ENCODE data around the gene GRK4.
A peak's percentile ranks its signal among the peaks of the same experiment; 100 is the strongest.

The GRK4 gene

DNA sequence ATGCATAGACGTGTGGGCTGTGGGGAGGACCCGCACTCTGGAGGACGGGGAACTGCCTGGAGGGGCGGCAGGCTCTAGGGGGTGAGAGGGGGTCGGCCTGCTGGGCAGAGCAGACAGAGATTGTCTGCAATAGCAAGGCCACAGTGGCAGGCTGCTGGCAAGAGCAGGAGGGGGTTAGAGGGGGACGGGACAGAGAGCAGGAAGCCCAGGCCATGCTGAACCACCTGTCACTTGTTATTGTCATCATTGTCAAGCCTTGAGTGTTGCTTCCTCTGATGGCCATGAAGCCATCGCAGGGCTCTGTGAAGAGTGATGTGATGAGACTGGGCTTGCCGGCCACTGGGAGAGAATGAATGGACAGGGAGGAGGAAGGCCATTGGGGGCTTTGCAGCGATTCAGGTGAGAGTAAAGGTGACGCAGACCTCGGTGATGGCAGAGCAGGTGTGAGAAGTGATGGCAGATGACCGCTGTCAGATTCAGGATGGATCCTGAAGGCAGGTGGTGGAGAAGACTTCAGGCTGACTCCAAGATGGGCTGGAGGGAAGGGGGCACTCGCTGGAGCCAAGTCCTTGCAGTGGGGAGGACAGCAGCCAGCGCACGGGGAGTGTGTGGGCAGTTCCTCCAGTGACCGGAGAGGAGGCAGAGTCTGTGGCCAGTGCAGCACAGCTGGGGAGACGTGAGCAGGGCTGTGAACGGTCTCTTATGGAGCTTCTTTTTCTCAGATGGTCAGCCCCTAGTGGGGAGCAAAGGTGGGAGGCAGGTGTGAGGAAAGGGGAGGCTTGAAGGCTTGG, 67.4 kb downstream of the GRK4 start:
- H3K9me3 ChIP-seq (ENCODE audit: severe bottlenecking), result no peaks in the 10 kb centered on the region
- ATAC-seq (ENCODE audit: low read depth) (no peak), DNase-seq (ENCODE audit: low spot score) (no peak)
- H3K4me1 ChIP-seq (ENCODE audit: insufficient read depth, poor library complexity, severe bottlenecking), result no peaks in the 10 kb centered on the region
- H3K4me3 ChIP-seq (ENCODE audit: severe bottlenecking), result no peak overlapping the region
- no peaks in the 10 kb centered on the region for H3K27me3 ChIP-seq (ENCODE audit: insufficient read depth, poor library complexity, severe bottlenecking)
- TF ChIP-seq CTCF (IDR thresholded peaks at IDR 0.05; ENCODE audit: poor library complexity, severe bottlenecking), result no peak
- no peaks in the 10 kb centered on the region for H3K36me3 ChIP-seq (ENCODE audit: low read depth)
- no peak overlapping the region for H3K27ac ChIP-seq (ENCODE audit: poor library complexity, severe bottlenecking)

DNA sequence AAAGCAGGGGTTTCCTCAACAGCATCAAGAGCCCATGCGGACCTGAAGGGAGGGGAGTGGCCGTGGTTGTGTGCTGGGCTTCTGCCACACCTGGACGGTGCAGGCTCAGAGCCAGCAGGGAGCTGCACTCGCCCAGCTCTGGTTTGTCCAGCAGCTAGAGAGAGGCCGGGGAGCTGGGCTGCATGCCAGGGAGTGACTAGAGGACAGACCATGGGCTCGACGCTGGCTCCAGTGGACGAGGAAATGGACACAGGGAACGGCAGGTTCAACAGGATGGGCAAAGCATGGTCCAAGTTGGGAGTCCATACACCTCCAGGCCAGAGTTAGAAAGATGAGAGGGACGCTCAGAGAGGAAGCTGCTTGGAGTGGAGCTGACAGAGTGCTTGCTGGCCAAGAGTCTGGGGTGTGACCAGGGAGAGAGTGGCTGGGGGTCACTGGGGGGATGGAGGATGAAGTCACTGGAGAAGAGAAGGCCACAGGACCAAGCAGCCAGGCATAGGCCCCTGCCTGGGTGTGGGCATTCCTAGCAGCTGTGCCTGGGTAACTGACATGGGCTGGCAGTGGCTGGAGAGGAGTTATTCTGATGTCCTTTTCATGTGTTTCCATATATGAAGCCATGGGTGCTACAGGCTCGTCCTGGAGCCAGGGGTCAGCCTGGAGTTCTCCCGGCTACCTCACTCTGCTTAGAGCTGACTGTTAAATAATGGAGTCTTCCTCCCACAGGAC, 68.1 kb downstream of the GRK4 start:
- Histone ChIP-seq H3K27me3 (ENCODE audit: insufficient read depth, poor library complexity, severe bottlenecking) (no peaks in the 10 kb centered on the region), H3K4me1 (ENCODE audit: insufficient read depth, poor library complexity, severe bottlenecking) (no peaks in the 10 kb centered on the region), H3K36me3 (ENCODE audit: low read depth) (no peaks in the 10 kb centered on the region), H3K9me3 (ENCODE audit: severe bottlenecking) (no peaks in the 10 kb centered on the region), H3K27ac (ENCODE audit: poor library complexity, severe bottlenecking) (no peak overlapping the region), H3K4me3 (ENCODE audit: severe bottlenecking) (no peak overlapping the region)
- peak; percentile 49; the same call in 1 of the 3 replicates for ATAC-seq (ENCODE audit: low read depth)
- no peak for DNase-seq (ENCODE audit: low spot score)
- no peak for TF ChIP-seq CTCF (IDR thresholded peaks at IDR 0.05; ENCODE audit: poor library complexity, severe bottlenecking)

- TF ChIP-seq CTCF (IDR thresholded peaks at IDR 0.05; ENCODE audit: poor library complexity, severe bottlenecking), result no peak
- Histone ChIP-seq H3K4me1 (ENCODE audit: insufficient read depth, poor library complexity, severe bottlenecking) (no peaks in the 10 kb centered on the region), H3K27ac (ENCODE audit: poor library complexity, severe bottlenecking) (no peak overlapping the region), H3K9me3 (ENCODE audit: severe bottlenecking) (no peaks in the 10 kb centered on the region), H3K4me3 (ENCODE audit: severe bottlenecking) (no peak overlapping the region), H3K27me3 (ENCODE audit: insufficient read depth, poor library complexity, severe bottlenecking) (no peaks in the 10 kb centered on the region), H3K36me3 (ENCODE audit: low read depth) (no peaks in the 10 kb centered on the region)
- DNase-seq (ENCODE audit: low spot score) (no peak), ATAC-seq (ENCODE audit: low read depth) (no peak)
Observed at GRCh38 chr4:3034231-3034630, 70.9 kb downstream of the GRK4 start.

GRCh38 chr4:3035249-3035648, 71.9 kb downstream of the GRK4 start:
- no peak overlapping the region for H3K27ac ChIP-seq (ENCODE audit: poor library complexity, severe bottlenecking)
- no peaks in the 10 kb centered on the region for H3K4me1 ChIP-seq (ENCODE audit: insufficient read depth, poor library complexity, severe bottlenecking)
- no peak for TF ChIP-seq CTCF (IDR thresholded peaks at IDR 0.05; ENCODE audit: poor library complexity, severe bottlenecking)
- DNase-seq (ENCODE audit: low spot score), result no peak
- no peaks in the 10 kb centered on the region for H3K9me3 ChIP-seq (ENCODE audit: severe bottlenecking)
- H3K36me3 ChIP-seq (ENCODE audit: low read depth), result no peaks in the 10 kb centered on the region
- H3K27me3 ChIP-seq (ENCODE audit: insufficient read depth, poor library complexity, severe bottlenecking), result no peaks in the 10 kb centered on the region
- H3K4me3 ChIP-seq (ENCODE audit: severe bottlenecking), result no peak overlapping the region
- no peak for ATAC-seq (ENCODE audit: low read depth)

GRCh38 chr4:3035674-3036073, 72.3 kb downstream of the GRK4 start:
- no peak overlapping the region for H3K27ac ChIP-seq (ENCODE audit: poor library complexity, severe bottlenecking)
- H3K4me3 ChIP-seq (ENCODE audit: severe bottlenecking), result no peak overlapping the region
- ATAC-seq (ENCODE audit: low read depth) (no peak), DNase-seq (ENCODE audit: low spot score) (no peak)
- no peaks in the 10 kb centered on the region for H3K4me1 ChIP-seq (ENCODE audit: insufficient read depth, poor library complexity, severe bottlenecking)
- H3K27me3 ChIP-seq (ENCODE audit: insufficient read depth, poor library complexity, severe bottlenecking), result no peaks in the 10 kb centered on the region
- H3K36me3 ChIP-seq (ENCODE audit: low read depth), result no peaks in the 10 kb centered on the region
- H3K9me3 ChIP-seq (ENCODE audit: severe bottlenecking), result no peaks in the 10 kb centered on the region
- no peak for TF ChIP-seq CTCF (IDR thresholded peaks at IDR 0.05; ENCODE audit: poor library complexity, severe bottlenecking)
